Ureter (tissue), 1 donor: ENCODE measurements around the gene SLC5A3. TPM values are rescaled to one million over a fixed set of nuclear protein-coding genes. Genes with fewer than 3 reads are reported as not detected.

Experiments
- DNase-seq: peaks from one replicate; pipeline ENCODE4 v3.0.0-alpha.2; 2020; ENCODE audit warnings: low spot score
- total RNA-seq: library from RNA; stranded (reverse); gene quantifications from one replicate; pipeline ENCODE4 v1.2.4, GENCODE V29; 2023
- donor health status: DM: yes; HTN: yes; CAD: no.

Gene SLC5A3
- total RNA-seq, 1 donor from 2014 or later = 17.4 TPM

DNA sequence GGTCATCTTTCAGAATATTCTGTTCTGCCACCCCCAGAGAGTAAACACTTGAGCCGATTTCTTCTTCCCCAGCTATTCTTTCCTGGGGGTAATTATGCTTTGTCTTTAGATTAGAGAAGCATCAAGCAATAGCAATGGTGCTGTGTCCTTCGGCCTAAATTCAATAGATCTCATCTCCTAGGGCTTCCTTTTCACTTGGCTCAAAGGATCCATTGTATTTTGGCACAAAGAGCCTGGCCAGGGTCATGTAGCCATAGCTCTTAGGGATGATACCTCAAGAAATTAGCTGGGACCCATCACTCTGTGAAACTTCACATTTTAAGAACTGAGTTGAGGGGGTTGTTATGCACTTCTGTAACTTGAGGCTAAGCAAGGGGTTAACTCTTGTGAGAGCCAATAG lies 27.0 kb downstream of the SLC5A3 start:
- DNase-seq = no peak

DNA sequence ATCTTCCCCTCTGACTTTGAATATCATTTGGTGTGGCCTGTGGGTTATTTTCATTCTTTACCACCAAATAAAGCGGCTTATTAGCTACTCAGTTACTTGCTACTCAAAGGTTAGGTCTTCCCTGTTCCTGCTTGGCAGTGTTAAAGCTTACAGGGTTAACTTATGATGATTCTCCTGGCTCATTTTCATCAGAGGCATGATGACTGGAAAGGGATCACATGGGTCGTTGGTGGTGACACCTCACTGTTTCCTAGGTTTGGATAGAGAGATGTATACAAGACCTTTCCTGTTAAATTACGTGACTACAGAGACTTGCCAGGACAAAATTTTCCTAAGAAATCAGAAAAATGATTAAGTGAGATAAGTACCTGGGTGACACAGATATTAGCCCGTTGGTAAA lies 27.4 kb downstream of the SLC5A3 start:
- no peak for DNase-seq

DNA sequence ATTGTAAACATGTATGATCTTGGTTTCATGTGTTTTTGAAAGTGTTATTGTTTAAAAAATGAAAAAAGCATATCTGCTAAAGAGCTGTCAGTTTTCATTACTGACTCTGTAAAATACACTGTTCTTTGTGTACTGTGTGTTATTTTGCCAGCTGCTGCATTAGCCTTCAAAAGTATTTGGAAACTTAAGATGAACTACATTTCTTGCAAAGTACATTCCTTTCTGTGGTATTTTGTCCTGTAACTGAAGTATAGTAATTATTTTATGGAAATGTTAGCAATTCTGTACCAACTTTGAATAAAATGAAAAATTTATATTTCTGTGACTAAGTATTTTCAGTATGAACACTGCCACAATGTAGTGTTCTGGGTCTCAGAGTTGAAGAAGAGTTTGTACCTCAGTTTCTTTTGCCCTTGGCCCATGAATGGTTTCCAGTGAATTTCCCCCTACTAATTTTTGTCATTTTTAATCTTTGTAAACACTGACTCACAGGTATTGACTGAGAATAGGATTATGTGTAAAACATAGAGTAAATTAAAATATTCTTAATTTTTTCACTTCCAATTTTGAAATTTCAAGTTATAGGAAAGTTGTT lies 32.7 kb downstream of the SLC5A3 start:
- no peak for DNase-seq

DNA sequence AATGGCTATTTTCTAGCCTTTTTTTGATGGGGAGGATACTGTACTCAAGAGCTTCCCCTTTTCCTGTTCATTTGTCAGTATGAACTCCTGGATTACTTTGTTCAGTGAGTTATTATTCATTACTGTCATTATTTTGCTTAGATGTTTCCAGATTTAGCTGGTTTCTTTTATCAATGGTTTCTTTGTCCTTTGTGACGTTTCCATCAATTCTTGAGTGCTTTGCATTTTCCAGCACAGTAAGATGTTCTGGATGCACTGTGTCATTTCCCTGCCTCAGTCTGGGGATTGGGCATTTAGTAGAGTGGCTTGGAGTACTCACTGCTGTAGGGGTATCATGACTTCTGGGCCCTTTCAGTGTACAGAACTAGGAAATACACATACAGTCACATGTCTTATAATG lies 34.2 kb downstream of the SLC5A3 start:
- DNase-seq = no peak

DNA sequence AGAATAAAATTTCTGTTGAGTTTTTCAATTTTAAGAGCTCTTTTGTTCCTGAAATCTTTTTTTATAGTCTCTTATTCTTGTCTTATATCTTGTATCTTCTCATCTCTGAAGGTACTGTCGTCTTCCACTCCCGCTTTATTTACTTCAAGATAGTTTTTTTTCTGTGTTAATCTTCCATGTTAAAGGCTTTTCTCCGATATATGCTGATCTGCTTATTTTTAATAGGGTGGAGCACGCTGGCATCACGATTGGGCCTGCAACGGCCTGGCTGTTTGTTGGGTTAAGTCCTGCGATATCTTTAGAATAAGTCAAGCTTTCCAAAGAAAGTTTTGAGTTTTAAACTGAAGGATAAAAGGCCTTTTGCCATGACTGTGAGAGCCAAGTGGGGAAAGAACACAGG lies 35.7 kb downstream of the SLC5A3 start:
- DNase-seq = no peak

DNA sequence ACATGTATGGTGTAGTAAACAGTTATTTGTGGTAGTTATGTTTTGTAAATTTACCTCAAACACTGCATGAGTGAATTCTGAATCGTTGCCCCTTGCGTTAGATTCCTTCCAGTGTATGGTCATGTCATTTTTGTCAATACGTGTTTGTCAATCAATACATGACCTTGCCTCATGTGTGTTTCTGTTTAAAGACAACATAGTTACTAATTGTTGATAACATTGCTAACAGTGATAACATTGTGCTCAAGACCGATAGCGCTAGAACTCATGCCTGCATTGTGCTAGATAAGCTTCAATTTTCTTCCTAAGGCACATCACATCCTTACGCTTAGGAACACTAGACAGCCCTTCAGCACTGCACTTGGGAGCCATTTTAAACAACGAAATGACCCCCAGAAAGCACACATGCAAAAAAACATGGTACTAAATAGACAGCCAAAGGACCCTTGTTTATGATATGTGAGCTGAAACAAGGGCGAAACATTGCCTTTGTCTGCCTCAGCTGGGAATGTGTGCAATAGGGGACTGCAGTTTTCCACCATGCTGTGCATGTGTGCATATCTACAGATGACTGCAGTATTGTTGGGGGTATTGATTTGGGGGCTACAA lies 37.3 kb downstream of the SLC5A3 start:
- DNase-seq = no peak

DNA sequence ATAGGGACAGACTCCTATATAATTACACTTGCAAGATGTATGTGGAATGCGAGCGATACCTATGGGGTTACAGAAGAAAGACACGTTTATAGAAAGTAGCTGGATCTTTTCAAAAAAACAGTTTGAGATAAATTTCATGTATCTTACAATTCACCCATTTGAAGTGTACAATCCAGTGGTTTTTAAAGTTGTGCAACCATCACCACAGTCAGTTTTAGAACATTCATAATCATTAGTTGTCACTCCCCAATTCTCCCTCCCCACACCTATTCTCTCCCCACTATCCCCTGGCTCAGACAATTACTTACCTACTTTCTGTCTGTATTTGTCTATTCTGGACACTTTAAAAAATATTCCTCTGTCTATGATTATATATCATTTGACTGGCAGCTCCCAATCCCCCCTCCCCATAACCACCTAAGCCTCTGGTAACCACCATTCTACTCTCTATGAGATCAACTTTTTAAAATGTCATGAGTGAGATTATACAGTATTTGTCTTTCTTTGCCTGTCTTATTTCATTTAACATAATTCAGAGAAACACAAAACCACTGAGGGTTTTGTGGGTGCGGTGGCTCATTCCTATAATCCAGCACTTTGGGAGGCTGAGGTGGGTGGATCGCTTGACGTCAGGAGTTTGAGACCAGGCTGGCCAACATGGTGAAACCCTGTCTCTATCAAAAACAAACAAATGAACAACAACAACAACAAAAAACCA lies 39.1 kb downstream of the SLC5A3 start:
- no peak for DNase-seq

DNA sequence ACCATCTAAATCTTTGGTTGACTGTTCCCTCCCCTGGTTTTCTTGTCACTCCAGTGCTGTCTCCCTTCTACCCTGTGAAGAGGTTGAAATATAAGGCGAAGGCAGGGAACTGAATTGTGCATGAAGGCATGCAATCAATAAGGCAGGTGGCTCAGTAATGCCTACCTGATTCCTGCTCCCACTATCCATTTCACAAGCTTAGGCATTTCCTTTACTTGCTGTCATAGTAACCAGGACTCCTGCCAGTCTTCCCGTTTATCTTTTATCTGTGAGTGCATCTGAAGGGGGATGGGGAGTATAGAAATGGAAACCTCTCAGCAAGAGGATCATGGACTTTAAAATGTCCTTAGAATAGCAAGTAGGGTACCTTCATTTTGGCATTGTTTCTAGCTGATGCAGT lies 40.5 kb downstream of the SLC5A3 start:
- DNase-seq = no peak

DNA sequence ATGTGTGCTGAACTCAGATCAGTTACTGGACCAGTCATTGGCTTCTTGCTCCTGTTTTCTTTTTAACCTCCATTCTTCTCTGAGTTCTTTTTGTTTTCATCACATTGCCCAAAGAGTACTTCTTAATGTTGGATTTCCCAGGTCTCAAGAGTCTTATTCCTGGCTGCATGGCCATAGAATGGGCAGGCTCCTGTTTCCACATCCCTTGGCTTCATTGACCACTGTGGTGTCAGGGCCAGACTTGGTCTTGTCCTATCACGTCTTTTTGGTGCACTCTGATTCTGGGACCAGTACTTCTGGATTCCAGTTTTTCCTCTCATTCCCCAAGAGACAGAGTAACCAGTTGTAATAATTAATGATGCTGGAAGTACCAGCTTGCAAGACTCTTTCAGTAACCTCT lies 41.8 kb downstream of the SLC5A3 start:
- no peak for DNase-seq

DNA sequence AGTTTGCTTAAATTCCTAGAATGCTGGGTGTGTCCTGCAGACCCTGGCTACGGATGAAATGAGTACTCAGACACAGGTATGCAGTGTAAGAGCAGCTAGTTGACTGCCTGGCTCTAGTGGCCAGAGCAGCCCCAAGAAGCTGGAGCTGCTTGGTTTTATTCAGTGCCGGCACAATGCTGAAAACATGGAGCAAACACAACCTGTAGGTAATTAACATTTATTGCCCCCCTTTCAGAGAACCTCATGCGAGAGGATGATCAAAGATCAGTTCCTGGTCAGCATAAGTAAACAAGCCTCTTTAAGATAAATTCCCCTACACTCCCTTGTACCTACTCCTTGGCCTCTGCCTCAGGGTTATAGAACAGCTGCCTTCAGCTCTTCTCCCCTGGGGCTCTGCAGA lies 43.2 kb downstream of the SLC5A3 start:
- no peak for DNase-seq

DNA sequence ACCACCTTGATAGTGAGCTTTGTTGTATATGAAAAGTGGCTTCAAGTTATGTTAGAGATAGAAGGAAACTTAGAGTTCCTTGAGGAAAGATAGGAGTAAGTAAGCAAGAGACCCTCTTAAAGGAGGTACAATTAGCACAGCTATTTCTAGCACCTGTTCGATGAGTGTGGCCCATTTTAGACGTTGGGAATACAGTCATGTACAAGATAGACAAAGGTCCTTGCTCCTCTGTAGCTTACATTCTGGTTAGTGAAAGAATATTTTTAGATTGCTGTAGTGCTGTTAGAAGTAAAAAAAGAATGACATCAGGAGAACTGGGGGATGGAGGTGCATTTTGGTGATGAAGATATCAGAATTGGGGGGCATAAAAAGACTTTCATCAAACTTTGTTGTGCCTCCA lies 47.5 kb downstream of the SLC5A3 start:
- no peak for DNase-seq

DNA sequence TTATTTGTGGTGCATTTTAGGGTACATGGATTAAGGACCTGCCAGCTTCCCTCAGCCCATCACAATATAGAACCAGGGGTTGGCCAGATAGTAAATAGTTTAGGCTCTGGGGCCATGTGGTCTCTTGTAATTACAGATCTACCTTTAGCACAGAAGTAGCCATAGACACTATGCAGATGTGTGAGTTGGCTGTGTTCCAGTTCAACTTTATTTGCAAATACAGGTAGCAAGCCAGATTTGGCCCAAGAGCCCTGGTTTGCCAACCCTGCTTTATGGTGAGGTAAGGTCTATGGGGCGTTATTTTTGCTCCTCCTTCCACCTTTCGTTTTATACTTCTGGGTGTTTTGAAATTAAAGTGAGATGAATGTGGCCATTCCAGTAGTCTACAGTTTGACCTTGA lies 48.7 kb downstream of the SLC5A3 start:
- no peak for DNase-seq

Other genes with a start within 250 kb of the SLC5A3 start
- 188 TPM for gene ATP5PO, start 157.8 kb upstream of the SLC5A3 start, total RNA-seq
- 43.5 TPM for gene MRPS6, start within 50 bp of the SLC5A3 start, total RNA-seq